Measurements from ENCODE around the gene ASMTL.
"Not testable (repeated sequence)": the region's sequence is repeated elsewhere in the genome, so short reads cannot be mapped to it uniquely, and the experiment has no call there.

Gene ASMTL

DNA sequence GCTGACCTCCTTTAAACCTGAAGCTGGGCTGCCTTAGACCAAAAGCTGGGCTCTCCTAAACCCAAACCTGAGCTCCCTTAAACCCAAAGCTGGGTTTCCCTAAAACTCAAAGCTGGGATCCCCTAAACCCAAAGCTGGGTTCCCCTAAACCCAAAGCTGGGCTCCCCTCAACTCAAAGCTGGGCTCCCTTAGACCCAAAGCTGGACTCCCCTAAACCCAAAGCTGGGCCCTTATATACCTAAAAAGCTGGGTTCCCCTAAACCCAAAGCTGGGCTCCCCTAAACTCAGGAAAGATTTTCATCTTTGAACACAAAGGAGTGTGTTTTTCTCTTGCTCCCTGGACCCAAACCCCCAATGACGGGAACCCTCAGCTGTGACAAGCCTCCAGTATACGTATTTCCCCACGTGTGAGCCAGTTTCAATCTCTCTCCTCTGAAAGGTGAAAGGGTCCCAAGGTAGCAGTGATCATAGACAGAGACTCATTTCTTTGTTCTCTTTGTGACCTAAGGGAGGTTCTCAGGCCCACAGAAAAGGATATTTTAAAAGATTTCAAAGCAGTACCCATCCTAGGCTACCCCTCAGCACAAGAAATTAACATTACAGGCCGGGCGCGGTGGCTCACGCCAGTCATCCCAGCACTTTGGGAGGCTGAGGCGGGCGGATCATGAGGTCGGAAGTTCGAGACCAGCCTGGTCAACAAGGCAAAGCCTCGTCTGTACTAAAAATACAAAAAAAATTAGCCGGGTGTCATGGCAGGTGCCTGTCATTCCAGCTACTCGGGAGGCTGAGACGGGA lies 31.3 kb upstream of the ASMTL start:
- FAIRE-seq, result peak; percentile 94
- no peak for DNase-seq (ENCODE audit: extremely low spot score, insufficient read length, low read depth)

DNA sequence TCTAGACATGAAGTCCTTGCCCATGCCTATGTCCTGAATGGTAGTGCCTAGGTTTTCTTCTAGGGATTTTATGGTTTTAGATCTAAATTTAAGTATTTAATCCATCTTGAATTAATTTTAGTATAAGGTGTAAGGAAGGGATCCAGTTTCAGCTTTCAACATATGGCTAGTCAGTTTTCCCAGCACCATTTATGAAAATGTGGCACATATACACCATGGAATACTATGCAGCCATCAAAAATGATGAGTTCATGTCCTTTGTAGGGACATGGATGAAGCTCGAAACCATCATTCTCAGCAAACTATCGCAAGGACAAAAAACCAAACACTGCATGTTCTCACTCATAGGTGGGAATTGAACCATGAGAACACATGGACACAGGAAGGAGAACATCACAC lies 29.8 kb upstream of the ASMTL start:
- not testable (repeated sequence) for FAIRE-seq

DNA sequence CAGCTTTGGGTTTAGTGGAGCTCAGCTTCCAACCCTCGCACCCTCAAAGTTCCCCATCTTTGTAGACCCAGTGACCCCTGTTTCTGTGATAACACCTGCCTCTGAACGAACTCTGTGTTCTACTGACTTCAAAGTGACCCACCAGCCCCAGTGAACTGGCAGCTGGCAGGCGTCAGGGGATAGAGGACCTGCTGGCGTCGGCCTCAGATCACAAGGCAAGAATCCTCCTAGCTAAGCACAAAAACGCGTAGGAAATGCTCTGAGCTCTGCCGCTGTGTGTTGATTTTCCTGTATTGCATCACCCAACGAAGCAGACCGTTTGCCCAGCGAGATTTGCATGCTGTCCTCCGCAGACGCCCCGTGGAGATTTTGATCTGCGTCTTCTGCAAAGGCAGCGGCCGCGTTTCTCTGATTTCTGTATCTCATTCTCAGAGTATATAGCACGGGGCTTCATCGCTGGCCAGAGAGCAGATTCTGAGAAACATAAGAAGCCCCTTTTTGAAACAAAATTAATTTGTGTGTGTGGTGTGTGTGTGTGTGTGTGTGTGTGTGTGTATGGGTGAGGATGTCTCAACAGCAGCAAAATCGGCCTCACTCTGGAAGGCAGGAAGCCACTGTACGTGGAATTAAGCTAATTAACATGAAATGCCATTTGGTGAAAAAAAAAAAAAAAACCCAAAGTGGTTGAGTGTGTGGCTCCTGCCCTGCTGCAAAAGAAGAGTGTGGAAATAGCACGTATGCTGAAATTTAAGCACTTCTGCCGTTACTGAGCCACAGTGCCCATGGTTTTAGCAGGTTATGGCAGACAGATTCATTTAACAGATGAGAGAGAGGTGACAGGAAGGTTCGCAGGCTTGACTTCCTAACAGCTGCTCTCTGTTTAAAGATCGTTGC lies 29.2 kb upstream of the ASMTL start:
- no peak for DNase-seq (ENCODE audit: extremely low spot score, insufficient read length, low read depth)

More for the DNA sequence above, 29.8 kb upstream of the ASMTL start:
- DNase-seq (ENCODE audit: extremely low spot score, insufficient read length, low read depth), result not testable (repeated sequence)

DNA sequence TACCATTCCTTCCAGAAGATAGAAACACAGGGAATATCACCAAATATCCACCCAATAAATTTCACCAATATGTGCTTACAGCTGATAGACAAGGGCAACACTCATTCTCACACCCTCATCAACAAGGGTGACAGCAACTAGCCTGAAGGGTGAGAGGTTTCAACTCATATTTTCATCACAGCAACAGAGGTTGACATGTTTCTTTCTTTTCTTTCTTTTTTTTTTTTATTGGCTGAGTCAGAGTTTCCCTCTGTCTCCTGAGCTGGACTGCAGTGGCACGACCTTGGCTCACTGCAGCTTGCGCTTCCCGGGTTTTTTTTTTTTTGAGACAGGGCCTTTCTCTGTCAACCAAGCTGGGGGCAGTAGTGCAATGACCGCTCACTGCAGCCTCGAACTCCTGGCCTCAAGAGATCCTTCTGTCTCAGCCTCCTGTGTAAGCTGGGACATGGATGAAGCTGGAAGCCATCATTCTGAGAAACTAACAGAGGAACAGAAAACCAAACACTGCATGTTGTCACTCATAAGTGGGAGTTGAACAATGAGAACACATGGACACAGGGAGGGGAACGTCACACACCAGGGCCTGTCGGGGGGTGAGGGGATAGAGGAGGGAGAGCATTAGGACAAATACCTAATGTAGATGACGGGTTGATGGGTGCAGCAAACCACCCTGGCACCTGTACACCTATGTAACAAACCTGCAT lies 27.5 kb upstream of the ASMTL start:
- FAIRE-seq (no peak), DNase-seq (ENCODE audit: extremely low spot score, insufficient read length, low read depth) (no peak)

More for the DNA sequence above, 29.2 kb upstream of the ASMTL start:
- FAIRE-seq, result peak; percentile 100

DNA sequence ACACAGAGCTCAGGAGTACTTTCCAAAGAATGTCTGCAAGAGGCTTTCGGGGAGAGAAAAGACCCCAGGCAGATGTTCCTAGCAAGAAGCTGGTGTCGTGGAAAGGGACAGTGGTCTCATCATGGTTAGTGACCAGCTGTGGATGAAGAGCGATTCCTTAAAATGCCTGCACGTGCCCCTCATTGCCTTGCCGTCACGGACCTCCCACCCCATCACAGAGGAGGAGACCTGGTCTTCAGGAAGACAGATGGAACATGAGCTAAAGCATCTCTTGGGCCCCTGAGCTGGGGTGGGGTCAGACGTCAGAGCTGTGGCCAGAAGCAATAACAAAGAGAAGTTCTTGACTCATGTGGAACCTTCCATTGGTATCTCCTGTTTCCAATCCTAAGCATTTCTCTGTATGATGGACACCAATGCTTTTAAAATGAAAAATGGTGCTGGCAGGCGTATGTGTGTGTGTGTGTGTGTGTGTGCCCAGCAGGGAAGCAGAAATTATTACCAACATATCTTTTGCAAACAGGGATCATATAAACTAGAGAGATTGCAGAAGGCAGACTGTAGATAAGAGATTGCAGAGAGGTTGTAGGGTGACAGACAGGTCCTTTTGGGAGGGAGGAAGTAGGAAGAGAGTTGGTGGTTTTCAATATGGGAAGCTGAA lies 25.2 kb upstream of the ASMTL start:
- FAIRE-seq (no peak), DNase-seq (ENCODE audit: extremely low spot score, insufficient read length, low read depth) (no peak)

DNA sequence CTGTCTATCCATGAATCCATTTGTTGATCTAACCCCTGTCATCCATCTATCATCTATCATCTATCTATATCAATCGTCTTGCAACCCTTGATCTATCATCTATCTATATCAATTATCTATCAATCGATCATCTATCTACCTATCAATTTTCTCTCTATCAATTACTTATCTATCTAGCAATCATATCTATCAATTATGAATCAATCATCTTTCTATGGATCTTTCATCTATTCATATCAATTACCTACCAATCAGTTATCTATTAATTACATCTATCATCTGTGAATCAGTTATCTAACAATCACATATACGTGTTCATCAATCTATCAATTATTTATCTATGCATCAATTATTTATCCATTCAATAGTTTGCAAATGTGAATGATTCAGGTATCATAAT lies 24.5 kb upstream of the ASMTL start:
- FAIRE-seq (no peak), DNase-seq (ENCODE audit: extremely low spot score, insufficient read length, low read depth) (no peak)

DNA sequence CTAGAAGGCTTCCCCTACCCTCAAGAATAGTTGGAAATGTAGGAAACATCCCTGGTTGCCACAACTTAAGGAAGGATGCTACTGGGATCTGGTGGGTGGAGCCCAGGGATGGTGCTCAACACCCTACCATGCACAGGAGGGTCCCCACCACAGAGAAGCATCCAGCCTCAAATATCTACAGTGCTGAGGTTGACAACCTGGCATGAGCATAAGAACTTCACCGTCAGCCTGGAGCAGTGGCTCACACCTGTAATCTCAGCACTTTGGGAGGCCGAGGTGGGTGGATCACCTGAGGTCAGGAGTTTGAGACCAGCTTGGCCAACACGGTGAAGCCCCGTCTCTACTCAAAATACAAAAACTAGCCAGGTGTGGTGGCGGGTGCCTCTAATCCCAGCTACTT lies 24.0 kb upstream of the ASMTL start:
- no peak for DNase-seq (ENCODE audit: extremely low spot score, insufficient read length, low read depth)
- no peak for FAIRE-seq

DNA sequence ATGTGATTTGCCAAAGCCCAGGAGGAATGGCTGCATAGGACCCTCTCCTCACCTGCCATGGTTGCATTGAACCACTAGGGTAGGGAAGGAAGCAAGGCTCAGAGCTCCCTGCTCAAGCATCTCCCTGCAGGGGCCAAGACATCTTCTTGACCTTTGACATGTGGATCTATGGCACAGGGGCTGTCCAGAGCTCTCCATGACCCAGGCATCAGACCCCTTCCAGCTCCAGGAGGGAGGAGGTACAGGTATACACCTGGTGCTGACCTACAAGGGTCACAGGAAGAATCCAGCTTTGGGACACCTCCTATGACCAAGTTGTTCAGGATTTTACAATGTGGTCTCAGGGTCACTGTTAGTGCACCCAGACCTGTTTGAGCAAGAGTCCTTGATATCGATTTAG lies 23.2 kb upstream of the ASMTL start:
- FAIRE-seq (no peak), DNase-seq (ENCODE audit: extremely low spot score, insufficient read length, low read depth) (no peak)

DNA sequence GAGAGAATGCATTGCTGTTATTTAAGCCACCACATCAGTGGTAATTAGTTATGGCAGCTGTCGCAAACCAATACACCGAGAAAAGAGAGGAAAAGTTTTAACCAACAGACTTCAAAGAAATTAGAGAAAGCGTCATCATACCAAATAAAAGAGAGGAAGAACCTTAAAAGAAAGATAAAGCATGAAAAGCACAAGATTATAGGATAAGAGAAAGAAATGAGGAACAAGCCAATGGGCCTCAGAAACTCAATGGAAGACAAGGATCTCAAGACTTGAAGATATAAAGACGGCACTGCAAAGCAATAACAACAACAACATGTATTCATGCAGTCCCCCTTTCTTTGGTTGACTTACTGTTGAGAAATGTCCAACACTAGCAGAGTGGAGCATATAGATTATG lies 22.8 kb upstream of the ASMTL start:
- DNase-seq (ENCODE audit: extremely low spot score, insufficient read length, low read depth) (no peak), FAIRE-seq (no peak)

DNA sequence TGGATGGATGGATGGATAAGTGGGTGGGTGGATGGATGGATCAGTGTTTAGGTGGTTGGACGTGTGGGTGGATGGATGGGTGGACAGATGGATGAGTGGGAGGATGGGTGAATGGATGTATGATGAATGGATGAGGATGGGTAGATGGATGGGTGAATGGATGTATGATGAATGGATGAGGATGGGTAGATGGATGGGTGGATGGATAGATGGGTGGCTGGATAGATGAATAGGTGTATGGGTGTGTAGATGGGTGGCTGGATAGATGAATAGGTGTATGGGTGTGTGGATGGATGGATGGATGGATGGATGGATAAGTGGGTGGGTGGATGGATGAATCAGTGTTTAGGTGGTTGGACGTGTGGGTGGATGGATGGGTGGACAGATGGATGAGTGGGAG lies 21.9 kb upstream of the ASMTL start:
- DNase-seq (ENCODE audit: extremely low spot score, insufficient read length, low read depth); FAIRE-seq: not testable (repeated sequence)

DNA sequence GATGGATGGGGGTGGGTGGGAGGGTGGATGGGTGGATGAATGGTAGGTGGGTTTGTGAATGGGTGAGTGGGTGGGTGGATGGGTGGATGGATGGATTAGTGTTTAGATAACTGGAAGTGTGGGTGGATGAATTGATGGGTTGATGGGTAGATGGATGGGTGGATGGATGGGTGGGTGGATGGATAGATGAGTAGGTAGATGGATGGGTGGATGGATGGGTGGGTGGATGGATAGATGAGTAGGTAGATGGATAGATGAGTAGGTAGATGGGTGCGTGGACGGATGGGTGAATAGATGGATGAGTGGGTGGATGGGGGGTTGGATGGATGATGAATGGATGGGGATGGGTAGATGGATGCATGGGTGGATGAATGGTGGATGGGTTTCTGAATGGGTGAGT lies 20.3 kb upstream of the ASMTL start:
- DNase-seq (ENCODE audit: extremely low spot score, insufficient read length, low read depth) (no peak), FAIRE-seq (no peak)

DNA sequence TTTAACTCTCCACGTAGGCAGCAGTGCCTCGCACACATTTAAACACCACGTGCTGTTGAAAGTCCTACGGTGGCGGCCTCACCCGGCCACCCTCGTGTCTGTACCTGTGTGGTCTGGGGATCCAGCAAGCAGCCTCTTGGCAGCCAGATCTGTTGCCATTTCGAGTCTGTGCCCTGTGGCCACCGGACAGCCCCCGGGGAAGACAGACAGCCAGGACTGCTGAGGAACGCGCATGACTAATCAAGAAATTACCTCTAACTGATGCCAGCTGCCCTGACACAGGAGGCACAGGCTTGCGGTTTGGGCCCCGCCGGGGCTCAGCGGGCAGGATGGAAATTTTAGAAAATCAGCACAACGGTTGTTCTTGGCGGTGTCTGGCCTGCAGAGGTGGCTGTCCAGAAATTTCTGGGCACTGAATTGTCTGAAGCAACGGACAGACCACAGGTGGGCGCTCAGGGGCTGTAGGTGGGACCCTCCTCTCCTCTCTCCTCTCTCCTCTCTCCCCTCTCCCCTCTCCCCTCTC lies 15.6 kb upstream of the ASMTL start:
- peak; percentile 96 for FAIRE-seq

DNA sequence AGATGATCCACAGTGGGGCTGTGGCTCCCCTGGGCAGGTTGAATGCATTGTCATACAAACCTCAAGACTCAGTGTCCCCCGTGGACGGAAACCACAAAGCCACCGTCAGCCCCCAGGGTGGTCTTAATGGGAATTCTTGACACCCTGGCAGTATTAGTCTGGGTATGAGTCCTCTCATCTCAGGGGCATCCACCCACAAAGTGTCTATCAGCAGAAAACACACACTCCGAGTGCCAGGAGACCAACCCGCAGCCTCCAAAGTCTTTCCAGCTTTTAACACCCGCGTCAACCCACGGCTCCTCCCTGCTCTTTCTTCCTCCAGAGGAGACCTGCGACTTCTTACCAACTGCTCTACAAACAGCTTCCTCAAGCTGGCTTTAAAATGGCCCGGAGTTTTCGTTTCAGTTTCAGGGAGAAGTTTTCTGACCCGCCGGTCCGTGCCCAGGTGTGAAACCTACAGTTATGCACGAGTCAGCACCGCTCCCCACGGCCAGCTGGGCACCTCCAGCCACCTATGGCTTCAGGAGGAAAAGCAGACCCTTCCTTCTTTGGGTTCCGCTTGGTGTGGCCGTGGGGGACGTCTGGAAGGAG lies 14.4 kb upstream of the ASMTL start:
- peak; percentile 97 for FAIRE-seq
- DNase-seq (ENCODE audit: extremely low spot score, insufficient read length, low read depth), result no peak

More for the DNA sequence above, 15.6 kb upstream of the ASMTL start:
- no peak for DNase-seq (ENCODE audit: extremely low spot score, insufficient read length, low read depth)

DNA sequence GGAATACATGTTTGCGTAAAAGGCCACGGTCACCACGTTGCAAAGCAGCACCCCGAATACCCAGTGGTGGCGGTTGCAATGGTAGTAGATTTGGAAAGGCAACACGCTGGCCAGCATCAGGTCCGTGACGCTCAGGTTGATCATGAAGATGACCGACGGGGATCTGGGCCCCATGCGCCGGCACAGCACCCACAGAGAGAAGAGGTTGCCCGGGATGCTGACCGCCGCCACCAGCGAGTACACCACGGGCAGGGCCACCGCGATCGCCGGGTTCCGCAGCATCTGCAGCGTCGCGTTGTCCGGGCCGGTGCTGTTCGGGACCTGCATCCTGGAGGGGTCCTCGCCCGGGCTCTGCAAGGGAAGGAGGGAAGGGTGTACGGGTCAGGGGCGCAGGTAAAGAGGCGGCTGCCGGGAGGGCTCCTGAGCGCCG lies 13.5 kb upstream of the ASMTL start:
- FAIRE-seq, result no peak

DNA sequence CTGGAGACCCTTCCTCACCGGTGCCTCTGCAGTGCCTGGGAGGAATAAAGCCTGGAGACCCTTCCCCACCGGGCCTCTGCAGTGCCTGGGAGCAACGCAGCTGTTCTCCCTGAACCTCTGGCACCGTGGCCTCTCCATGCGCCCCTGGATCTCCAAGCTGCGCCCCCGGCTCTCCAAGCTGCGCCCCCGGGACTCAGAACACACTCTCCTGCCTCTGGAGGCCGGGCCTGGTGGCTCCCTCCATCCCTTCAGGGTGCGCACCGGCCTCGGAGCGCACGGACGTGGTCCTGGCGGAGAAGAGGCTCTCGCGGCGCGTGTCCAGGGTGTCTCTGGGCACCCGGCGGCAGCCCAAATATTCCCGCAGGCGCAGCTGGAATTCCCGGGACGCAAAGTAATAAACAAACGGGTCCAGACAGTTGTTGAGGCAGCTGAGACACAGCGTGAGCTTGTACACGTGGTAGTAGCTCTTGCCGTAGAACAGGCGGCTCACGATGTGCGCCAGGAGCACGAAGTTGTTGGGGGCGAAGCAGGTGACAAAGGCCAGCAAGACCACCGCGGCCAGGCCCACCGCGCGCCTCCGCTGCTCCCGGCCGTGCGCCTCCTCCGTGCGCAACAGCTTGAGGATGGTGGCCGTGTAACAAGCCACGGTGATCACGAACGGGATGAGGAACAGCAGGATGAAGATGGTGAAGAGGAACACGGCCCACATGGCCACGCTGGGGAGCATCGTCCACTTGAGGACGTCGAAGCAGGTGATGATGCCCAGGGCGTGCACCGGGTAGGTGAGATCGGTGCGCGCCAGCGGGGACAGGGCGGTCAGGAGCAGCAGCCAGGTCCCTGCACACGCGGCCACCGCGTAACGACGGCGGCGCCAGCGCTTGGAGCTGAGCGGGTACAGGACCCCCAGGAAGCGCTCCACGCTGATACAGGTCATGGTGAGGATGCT lies 12.8 kb upstream of the ASMTL start:
- no peak for DNase-seq (ENCODE audit: extremely low spot score, insufficient read length, low read depth)
- no peak for FAIRE-seq

More for the DNA sequence above, 13.5 kb upstream of the ASMTL start:
- DNase-seq (ENCODE audit: extremely low spot score, insufficient read length, low read depth), result no peak

DNA sequence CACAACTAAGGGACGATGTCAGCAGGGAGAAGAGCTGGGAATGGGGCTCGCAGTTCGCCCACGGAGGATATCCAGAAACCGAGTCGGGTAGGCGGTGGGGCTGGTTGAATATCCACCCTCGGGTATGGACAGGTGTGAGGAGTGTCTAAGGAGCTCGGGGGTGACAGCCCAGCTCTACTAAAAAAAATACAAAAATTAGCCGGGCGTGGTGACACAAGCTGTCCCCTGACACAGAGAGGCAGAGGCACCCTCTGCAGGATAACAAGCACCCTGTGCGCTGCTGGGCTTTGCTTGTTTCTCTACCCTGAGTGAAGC lies 12.2 kb upstream of the ASMTL start:
- DNase-seq (ENCODE audit: extremely low spot score, insufficient read length, low read depth), result no peak
- FAIRE-seq, result no peak

DNA sequence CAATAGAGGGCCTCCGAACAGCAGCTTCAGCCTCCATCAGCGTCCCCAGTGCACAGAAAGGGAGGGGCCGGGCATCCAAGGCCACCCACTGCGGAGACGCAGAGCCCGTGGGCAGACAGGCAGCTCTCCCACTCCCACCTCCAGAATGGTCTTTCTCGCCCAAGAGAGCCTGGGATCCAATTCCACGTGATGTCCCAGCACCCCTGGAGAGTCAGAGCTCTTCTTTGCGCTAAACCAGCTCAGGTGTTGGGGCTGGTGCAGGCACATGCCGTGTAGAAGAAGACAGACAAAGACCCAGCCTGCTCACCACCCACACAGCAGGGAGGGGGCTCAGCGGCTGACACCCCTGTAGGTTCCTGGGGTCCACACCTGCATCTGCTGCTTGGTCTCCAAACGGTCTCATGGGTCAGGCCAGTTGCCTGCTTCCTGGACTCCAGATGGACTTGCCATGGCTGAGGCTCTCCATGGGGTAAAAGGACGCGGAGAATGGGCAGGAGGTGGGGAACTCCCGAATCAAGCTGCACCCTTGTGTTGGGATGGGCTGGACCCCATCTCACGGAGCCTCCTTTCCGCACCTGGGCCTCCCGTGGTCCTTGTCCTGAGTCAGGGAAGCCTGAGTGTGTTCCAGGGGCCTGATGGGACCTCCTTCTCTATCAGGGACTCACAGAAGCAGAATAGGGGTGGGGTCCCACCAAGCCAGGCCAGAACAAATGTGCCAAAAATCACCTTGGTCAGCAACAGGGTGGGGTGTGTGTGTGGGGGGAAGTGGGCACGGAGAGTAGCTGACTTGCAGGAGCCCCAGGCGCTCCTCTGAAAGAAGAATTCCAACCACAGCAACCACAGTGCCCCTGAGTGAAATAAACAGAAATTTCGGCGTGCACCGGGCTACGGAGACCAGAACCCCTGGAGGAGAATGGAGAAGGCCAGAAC lies 11.6 kb upstream of the ASMTL start:
- FAIRE-seq, result no peak
- no peak for DNase-seq (ENCODE audit: extremely low spot score, insufficient read length, low read depth)

All from GM18507 (cell line).